D721Med (cell line): Measurements from ENCODE around the gene CLDN18.

Experiments used
- DNase-seq: peaks from one replicate; pipeline ENCODE4 v3.0.0; 2011; ENCODE audit warnings: low spot score; ENCODE audit not compliant: insufficient read length
- FAIRE-seq: peaks from 2 replicates; lab custom pipeline; 2011; peaks lifted over from hg19 to GRCh38; lab: Jason Lieb, UNC
- CTCF ChIP-seq: IDR thresholded peaks from 2 replicates; pipeline ENCODE4 v1.5.1; 2012; ENCODE audit warnings: mild to moderate bottlenecking, control low read depth; ENCODE audit not compliant: insufficient read depth; ENCODE audit errors: missing control alignments

The CLDN18 gene

GRCh38 chr3:138036572-138036971, 26.6 kb downstream of the CLDN18 start:
- DNase-seq (no peak), FAIRE-seq (no peak)
- TF ChIP-seq CTCF: no peak

GRCh38 chr3:138038725-138039462, 28.9 kb downstream of the CLDN18 start:
- FAIRE-seq (no peak), DNase-seq (no peak)
- TF ChIP-seq CTCF: no peak

- no peak for TF ChIP-seq CTCF
- DNase-seq (no peak), FAIRE-seq (no peak)
Measured at GRCh38 chr3:138042043-138042442, 32.1 kb downstream of the CLDN18 start.

- no peak for FAIRE-seq
- no peak for DNase-seq
- TF ChIP-seq CTCF: no peak
Measured at GRCh38 chr3:138043266-138044029, 33.5 kb downstream of the CLDN18 start.

GRCh38 chr3:138046085-138046484, 36.1 kb downstream of the CLDN18 start:
- FAIRE-seq: no peak
- no peak for TF ChIP-seq CTCF
- DNase-seq: no peak

- FAIRE-seq (no peak), DNase-seq (no peak)
- no peak for TF ChIP-seq CTCF
Measured at GRCh38 chr3:138046955-138047354, 37.0 kb downstream of the CLDN18 start.
